ENCODE results near the gene TRAF3IP3.
A peak's percentile ranks its signal among the peaks of the same experiment; 100 is the strongest.

The TRAF3IP3 gene

GRCh38 chr1:209738270-209738669 is 17.6 kb upstream of the TRAF3IP3 start:
- no peak for DNase-seq (ENCODE audit: low spot score)

GRCh38 chr1:209741193-209741592 is 14.7 kb upstream of the TRAF3IP3 start:
- DNase-seq (ENCODE audit: low spot score): no peak

GRCh38 chr1:209741889-209742288 is 14.0 kb upstream of the TRAF3IP3 start:
- DNase-seq (ENCODE audit: low spot score): no peak

- no peak for DNase-seq (ENCODE audit: low spot score)
These were observed 13.3 kb upstream of the TRAF3IP3 start for GRCh38 chr1:209742409-209743144.

GRCh38 chr1:209743145-209743482 is 12.7 kb upstream of the TRAF3IP3 start:
- DNase-seq (ENCODE audit: low spot score): no peak

- DNase-seq (ENCODE audit: low spot score): no peak
These were observed 9.2 kb upstream of the TRAF3IP3 start for GRCh38 chr1:209746451-209747165.

GRCh38 chr1:209747580-209748262 is 8.1 kb upstream of the TRAF3IP3 start:
- DNase-seq (ENCODE audit: low spot score): peak; percentile 84

- no peak for DNase-seq (ENCODE audit: low spot score)
These were observed 7.2 kb upstream of the TRAF3IP3 start for GRCh38 chr1:209748620-209749019.

- DNase-seq (ENCODE audit: low spot score): no peak
These were observed 6.6 kb upstream of the TRAF3IP3 start for GRCh38 chr1:209749205-209749604.

- no peak for DNase-seq (ENCODE audit: low spot score)
These were observed 6.1 kb upstream of the TRAF3IP3 start for GRCh38 chr1:209749670-209750323.

- no peak for DNase-seq (ENCODE audit: low spot score)
These were observed 4.1 kb upstream of the TRAF3IP3 start for GRCh38 chr1:209751627-209752231.

GRCh38 chr1:209752890-209753289 is 3.0 kb upstream of the TRAF3IP3 start:
- no peak for DNase-seq (ENCODE audit: low spot score)

- no peak for DNase-seq (ENCODE audit: low spot score)
These were observed 597 bp upstream of the TRAF3IP3 start for GRCh38 chr1:209755256-209755655.

GRCh38 chr1:209756615-209757445 is 977 bp downstream of the TRAF3IP3 start:
- no peak for DNase-seq (ENCODE audit: low spot score)

- no peak for DNase-seq (ENCODE audit: low spot score)
These were observed 2.5 kb downstream of the TRAF3IP3 start for GRCh38 chr1:209758400-209758799.

GRCh38 chr1:209759829-209760359 is 4.0 kb downstream of the TRAF3IP3 start:
- DNase-seq (ENCODE audit: low spot score): no peak

GRCh38 chr1:209761011-209761635 is 5.3 kb downstream of the TRAF3IP3 start:
- no peak for DNase-seq (ENCODE audit: low spot score)

GRCh38 chr1:209766051-209766450 is 10.2 kb downstream of the TRAF3IP3 start:
- DNase-seq (ENCODE audit: low spot score): no peak

- no peak for DNase-seq (ENCODE audit: low spot score)
These were observed 11.2 kb downstream of the TRAF3IP3 start for GRCh38 chr1:209767096-209767495.

- no peak for DNase-seq (ENCODE audit: low spot score)
These were observed 11.9 kb downstream of the TRAF3IP3 start for GRCh38 chr1:209767706-209768105.
